Activated CD4-positive, alpha-beta memory T cell treated with anti-CD3 and anti-CD28 coated beads, Interleukin-2, amount 10 ng/mL, durations not matched to agents 7 days and 5 days (primary cell): Measurements from ENCODE around the gene ZNF512. TPM values are rescaled to one million over a fixed set of nuclear protein-coding genes. Genes with fewer than 3 reads are reported as not detected.

ENCODE experiments used
- CTCF ChIA-PET: fragments of 350-600 bp; sonication (Branson Sonifier 250); formaldehyde crosslinking; loops from one replicate; lab custom pipeline; 2021; ENCODE audit warnings: antibody characterized with exemption, inconsistent platforms; lab: Charles Lee
- POLR2A ChIA-PET: fragments of 350-600 bp; sonication (Branson Sonifier 250); formaldehyde crosslinking; loops from one replicate; lab custom pipeline; 2021; ENCODE audit warnings: antibody characterized with exemption; lab: Charles Lee
- DNase-seq: peaks from one replicate; pipeline ENCODE4 v3.0.0-alpha.2; 2020
- H3K27ac Mint-ChIP-seq: one replicate; pipeline ENCODE4 v1.8.0; 2021; ENCODE audit warnings: mild to moderate bottlenecking, mixed read lengths
- H3K27me3 Mint-ChIP-seq: one replicate; pipeline ENCODE4 v1.8.0; 2021; ENCODE audit warnings: mixed read lengths
- H3K36me3 Mint-ChIP-seq: one replicate; pipeline ENCODE4 v1.8.0; 2021; ENCODE audit warnings: low read depth, mixed read lengths
- H3K4me1 Mint-ChIP-seq: one replicate; pipeline ENCODE4 v1.8.0; 2021; ENCODE audit warnings: mixed read lengths
- H3K4me3 Mint-ChIP-seq: one replicate; pipeline ENCODE4 v1.8.0; 2021; ENCODE audit warnings: mild to moderate bottlenecking, mixed read lengths
- H3K9me3 Mint-ChIP-seq: one replicate; pipeline ENCODE4 v1.8.0; 2021; ENCODE audit warnings: mixed read lengths
- total RNA-seq, 2 experiments: library from RNA; stranded (reverse); gene quantifications; one replicate each; pipeline ENCODE4 v1.2.3, GENCODE V29; 2021

The ZNF512 gene
- total RNA-seq, 2 experiments from 2014 or later: 31.4 to 34.0 TPM

- Mint-ChIP-seq H3K9me3 (no peaks in the 10 kb centered on the region), H3K27ac (no peak overlapping the region), H3K4me3 (no peak overlapping the region), H3K27me3 (no peaks in the 10 kb centered on the region), H3K36me3 (peaks cover 49% of the 10 kb centered on the region), H3K4me1 (no peaks in the 10 kb centered on the region)
- ChIA-PET CTCF (interaction anchor here (0.6 to 2.2 kb wide), 2 partner anchors 36 to 155 kb away, joined by 3 to 7 read pairs; no protein-coding TSS in a partner anchor), POLR2A (interaction anchor here (1.1 to 1.2 kb wide), 3 partner anchors 9 to 62 kb away, joined by 3 to 6 read pairs (median 5); partner anchors contain the start of genes SLC4A1AP and SUPT7L)
- no peak for DNase-seq
Observed at GRCh38 chr2:27647289-27647688, 64.4 kb downstream of the ZNF512 start.

- Mint-ChIP-seq H3K4me3 (no peak overlapping the region), H3K36me3 (peaks cover 51% of the 10 kb centered on the region), H3K4me1 (peaks cover 4% of the 10 kb centered on the region), H3K27ac (no peak overlapping the region), H3K9me3 (no peaks in the 10 kb centered on the region), H3K27me3 (no peaks in the 10 kb centered on the region)
- ChIA-PET CTCF (interaction anchor here (1.0 to 2.2 kb wide), 2 partner anchors 10 to 36 kb away, joined by 4 to 7 read pairs; no protein-coding TSS in a partner anchor), POLR2A (interaction anchor here (0.7 to 2.5 kb wide), 3 partner anchors 9 to 62 kb away, joined by 3 to 7 read pairs (median 4); no protein-coding TSS in a partner anchor)
- no peak for DNase-seq
Observed at GRCh38 chr2:27647737-27648136, 64.9 kb downstream of the ZNF512 start.

- peaks cover 72% of the 10 kb centered on the region for H3K36me3 Mint-ChIP-seq
- H3K27ac Mint-ChIP-seq: no peak overlapping the region
- ChIA-PET CTCF (interaction anchor here (0.6 to 1.1 kb wide), 2 partner anchors 31 to 32 kb away, joined by 3 to 5 read pairs; no protein-coding TSS in a partner anchor), POLR2A (no interaction called here)
- no peak overlapping the region for H3K4me3 Mint-ChIP-seq
- no peaks in the 10 kb centered on the region for H3K9me3 Mint-ChIP-seq
- peaks cover 18% of the 10 kb centered on the region for H3K4me1 Mint-ChIP-seq
- no peaks in the 10 kb centered on the region for H3K27me3 Mint-ChIP-seq
- no peak for DNase-seq
Observed at GRCh38 chr2:27651056-27651455, 68.2 kb downstream of the ZNF512 start.

GRCh38 chr2:27652341-27652740 is 69.5 kb downstream of the ZNF512 start:
- no peak overlapping the region for H3K27ac Mint-ChIP-seq
- H3K4me1 Mint-ChIP-seq: peaks cover 18% of the 10 kb centered on the region
- peaks cover 76% of the 10 kb centered on the region for H3K36me3 Mint-ChIP-seq
- H3K9me3 Mint-ChIP-seq: no peaks in the 10 kb centered on the region
- DNase-seq: no peak
- ChIA-PET POLR2A (interaction anchor here (0.7 to 1.1 kb wide), 2 partner anchors 11 to 13 kb away, joined by 3 read pairs; partner anchors contain the start of genes SLC4A1AP and SUPT7L), CTCF (interaction anchor here (1.1 kb wide), 1 partner anchor 31 kb away, joined by 3 read pairs; no protein-coding TSS in a partner anchor)
- no peaks in the 10 kb centered on the region for H3K27me3 Mint-ChIP-seq
- H3K4me3 Mint-ChIP-seq: no peak overlapping the region

- Mint-ChIP-seq H3K4me3 (no peak overlapping the region), H3K36me3 (peaks cover 74% of the 10 kb centered on the region), H3K4me1 (peaks cover 18% of the 10 kb centered on the region), H3K27me3 (no peaks in the 10 kb centered on the region), H3K9me3 (no peaks in the 10 kb centered on the region), H3K27ac (no peak overlapping the region)
- POLR2A ChIA-PET: interaction anchor here (0.7 to 1.1 kb wide), 2 partner anchors 11 to 14 kb away, joined by 3 read pairs; partner anchors contain the start of genes SLC4A1AP and SUPT7L
- no peak for DNase-seq
- CTCF ChIA-PET: interaction anchor here (1.1 kb wide), 1 partner anchor 30 kb away, joined by 3 read pairs; no protein-coding TSS in a partner anchor
Observed at GRCh38 chr2:27652790-27653189, 69.9 kb downstream of the ZNF512 start.

GRCh38 chr2:27653397-27653796 is 70.6 kb downstream of the ZNF512 start:
- H3K27me3 Mint-ChIP-seq: no peaks in the 10 kb centered on the region
- POLR2A ChIA-PET: interaction anchor here (1.1 kb wide), 1 partner anchor 15 kb away, joined by 3 read pairs; no protein-coding TSS in a partner anchor

GRCh38 chr2:27655155-27655951 is 72.5 kb downstream of the ZNF512 start:
- H3K36me3 Mint-ChIP-seq: peaks cover 69% of the 10 kb centered on the region
- POLR2A ChIA-PET: interaction anchor here (0.6 to 1.6 kb wide), 6 partner anchors 8 to 782 kb away, joined by 3 to 7 read pairs (median 3); partner anchors contain the start of genes SLC4A1AP and SUPT7L
- no peak overlapping the region for H3K4me3 Mint-ChIP-seq
- H3K27me3 Mint-ChIP-seq: no peaks in the 10 kb centered on the region
- CTCF ChIA-PET: interaction anchor here (1.8 kb wide), 1 partner anchor 8 kb away, joined by 5 read pairs; the partner anchor contains the start of genes SLC4A1AP and SUPT7L
- H3K27ac Mint-ChIP-seq: no peak overlapping the region
- DNase-seq: no peak
- no peaks in the 10 kb centered on the region for H3K9me3 Mint-ChIP-seq
- H3K4me1 Mint-ChIP-seq: peaks cover 28% of the 10 kb centered on the region

More at GRCh38 chr2:27653397-27653796, 70.6 kb downstream of the ZNF512 start:
- Mint-ChIP-seq H3K36me3 (peaks cover 69% of the 10 kb centered on the region), H3K27ac (peak overlapping the region; percentile 22), H3K4me1 (peaks cover 18% of the 10 kb centered on the region), H3K9me3 (no peaks in the 10 kb centered on the region), H3K4me3 (no peak overlapping the region)
- CTCF ChIA-PET: no interaction called here
- no peak for DNase-seq

- Mint-ChIP-seq H3K4me3 (peak overlapping the region; percentile 99), H3K36me3 (peaks cover 51% of the 10 kb centered on the region), H3K27me3 (no peaks in the 10 kb centered on the region), H3K27ac (no peak overlapping the region), H3K9me3 (no peaks in the 10 kb centered on the region), H3K4me1 (peaks cover 53% of the 10 kb centered on the region)
- CTCF ChIA-PET: interaction anchor here (1.3 kb wide), 1 partner anchor 22 kb away, joined by 5 read pairs; no protein-coding TSS in a partner anchor
- POLR2A ChIA-PET: no interaction called here
- no peak for DNase-seq
Observed at GRCh38 chr2:27661371-27661770, 78.5 kb downstream of the ZNF512 start.

- Mint-ChIP-seq H3K4me3 (peak within 1 kb of the TSS; percentile 99), H3K36me3 (peaks cover 52% of the 10 kb centered on the region), H3K27me3 (no peaks in the 10 kb centered on the region), H3K27ac (peak within 1 kb of the TSS; percentile 100), H3K9me3 (no peaks in the 10 kb centered on the region), H3K4me1 (peaks cover 60% of the 10 kb centered on the region)
- CTCF ChIA-PET: interaction anchor here (0.6 to 4.1 kb wide), 5 partner anchors 9 to 1123 kb away, joined by 3 to 36 read pairs (median 5); partner anchors contain the start of genes CCDC121 and GPN1
- POLR2A ChIA-PET: interaction anchor here (0.6 to 2.5 kb wide), 24 partner anchors 8 to 1595 kb away, joined by 3 to 21 read pairs (median 4); partner anchors contain the start of genes ATRAID, BABAM2, CCDC121 and EIF2B4
- peak; percentile 78 for DNase-seq
Observed at GRCh38 chr2:27663285-27664153, 80.7 kb downstream of the ZNF512 start, which contains the start of the genes SLC4A1AP and SUPT7L. Gene SLC4A1AP (plus strand): TSS chr2:27663889. CDS start chr2:27663915, 26 bp downstream. Gene SUPT7L (minus strand): TSS chr2:27663614. CDS start chr2:27662192, 1,422 bp downstream.

GRCh38 chr2:27664154-27664574 is 81.3 kb downstream of the ZNF512 start:
- ChIA-PET POLR2A (interaction anchor here (0.9 to 2.5 kb wide), 19 partner anchors 9 to 1595 kb away, joined by 3 to 21 read pairs (median 5); partner anchors contain the start of genes ATRAID, CCDC121, EIF2B4 and GPN1), CTCF (interaction anchor here (0.6 to 4.1 kb wide), 5 partner anchors 9 to 1122 kb away, joined by 3 to 36 read pairs (median 5); partner anchors contain the start of genes CCDC121 and GPN1)
- DNase-seq: no peak
- Mint-ChIP-seq H3K27ac (peak overlapping the region; percentile 100), H3K36me3 (peaks cover 56% of the 10 kb centered on the region), H3K27me3 (no peaks in the 10 kb centered on the region), H3K4me1 (peaks cover 58% of the 10 kb centered on the region), H3K9me3 (no peaks in the 10 kb centered on the region), H3K4me3 (peak overlapping the region; percentile 99)

- peak overlapping the region; percentile 99 for H3K4me3 Mint-ChIP-seq
- H3K9me3 Mint-ChIP-seq: no peaks in the 10 kb centered on the region
- H3K27me3 Mint-ChIP-seq: no peaks in the 10 kb centered on the region
- H3K36me3 Mint-ChIP-seq: peaks cover 55% of the 10 kb centered on the region
- DNase-seq: no peak
- ChIA-PET CTCF (interaction anchor here (1.3 to 4.1 kb wide), 2 partner anchors 18 to 26 kb away, joined by 3 to 36 read pairs; no protein-coding TSS in a partner anchor), POLR2A (interaction anchor here (1.0 to 2.5 kb wide), 11 partner anchors 10 to 453 kb away, joined by 3 to 21 read pairs (median 4); partner anchors contain the start of genes ATRAID, CCDC121, EIF2B4 and GPN1)
- H3K27ac Mint-ChIP-seq: peak overlapping the region; percentile 100
- H3K4me1 Mint-ChIP-seq: peaks cover 52% of the 10 kb centered on the region
Observed at GRCh38 chr2:27664622-27665363, 82.0 kb downstream of the ZNF512 start.
